Mesendoderm (in vitro differentiated cells): ENCODE results near the gene TELO2.

Experiments used
- DNase-seq: peaks from one replicate; pipeline ENCODE4 v3.0.0; 2013
- H2AK5ac ChIP-seq: 2 replicates; pipeline ENCODE4 v1.6.1; 2013; ENCODE audit warnings: low read length, inconsistent platforms
- H2BK120ac ChIP-seq: 2 replicates; pipeline ENCODE4 v1.6.1; 2013; ENCODE audit warnings: low read depth, mild to moderate bottlenecking, low read length, moderate library complexity, mixed read lengths
- H2BK15ac ChIP-seq: replicated peaks from 2 replicates; pipeline ENCODE4 v1.6.1; 2013; ENCODE audit warnings: low read depth, mild to moderate bottlenecking, moderate library complexity
- H2BK5ac ChIP-seq: 2 replicates; pipeline ENCODE4 v1.6.1; 2013; ENCODE audit warnings: low read length, inconsistent platforms
- H3K18ac ChIP-seq: 2 replicates; pipeline ENCODE4 v1.6.1; 2013; ENCODE audit warnings: mild to moderate bottlenecking, low read length, mixed read lengths
- H3K23ac ChIP-seq: one replicate; pipeline ENCODE4 v1.6.1; 2013; ENCODE audit warnings: low read length
- H3K27ac ChIP-seq: 2 replicates; pipeline ENCODE4 v1.5.1; 2013; ENCODE audit warnings: low read depth, mild to moderate bottlenecking, inconsistent platforms, low read length, moderate library complexity
- H3K27me3 ChIP-seq: 2 replicates; pipeline ENCODE4 v1.6.1; 2013; ENCODE audit warnings: low read length, control low read depth, mild to moderate bottlenecking, inconsistent platforms; ENCODE audit not compliant: insufficient read depth, poor library complexity
- H3K36me3 ChIP-seq: 2 replicates; pipeline ENCODE4 v1.6.1; 2013; ENCODE audit warnings: low read length, inconsistent platforms; ENCODE audit not compliant: control insufficient read depth, insufficient read depth
- H3K4ac ChIP-seq: one replicate; pipeline ENCODE4 v1.6.1; 2013; ENCODE audit warnings: low read depth, mild to moderate bottlenecking, low read length, moderate library complexity
- H3K4me1 ChIP-seq: 2 replicates; pipeline ENCODE4 v1.6.1; 2013; ENCODE audit warnings: low read depth, low read length, inconsistent platforms; ENCODE audit not compliant: control insufficient read depth
- H3K4me2 ChIP-seq: 2 replicates; pipeline ENCODE4 v1.6.1; 2013; ENCODE audit warnings: low read length
- H3K4me3 ChIP-seq: 2 replicates; pipeline ENCODE4 v1.5.1; 2013; ENCODE audit warnings: mild to moderate bottlenecking, low read length
- H3K56ac ChIP-seq: one replicate; pipeline ENCODE4 v1.6.1; 2013; ENCODE audit warnings: low read length
- H3K79me1 ChIP-seq: 2 replicates; pipeline ENCODE4 v1.6.1; 2013; ENCODE audit warnings: low read length, inconsistent platforms
- H3K79me2 ChIP-seq: 2 replicates; pipeline ENCODE4 v1.6.1; 2013; ENCODE audit warnings: mild to moderate bottlenecking, low read length; ENCODE audit not compliant: control insufficient read depth, insufficient read depth
- H3K9ac ChIP-seq: 2 replicates; pipeline ENCODE4 v1.6.1; 2013; ENCODE audit warnings: low read length, inconsistent platforms
- H4K5ac ChIP-seq: one replicate; pipeline ENCODE4 v1.6.1; 2013; ENCODE audit warnings: low read length
- H4K8ac ChIP-seq: one replicate; pipeline ENCODE4 v1.6.1; 2013; ENCODE audit warnings: low read depth, mild to moderate bottlenecking, control low read depth, low read length, moderate library complexity
- WGBS: extraction: QIAGEN DNeasy Blood & Tissue Kit; methylation state at CpG from one replicate; pipeline ENCODE4 v1.1.7; 2013; ENCODE audit warnings: low lambda C conversion rate, missing lambda C conversion rate; ENCODE audit not compliant: insufficient coverage; ENCODE audit errors: extremely low coverage; 5-methylcytosine and 5-hydroxymethylcytosine counted together

TELO2 gene

DNA sequence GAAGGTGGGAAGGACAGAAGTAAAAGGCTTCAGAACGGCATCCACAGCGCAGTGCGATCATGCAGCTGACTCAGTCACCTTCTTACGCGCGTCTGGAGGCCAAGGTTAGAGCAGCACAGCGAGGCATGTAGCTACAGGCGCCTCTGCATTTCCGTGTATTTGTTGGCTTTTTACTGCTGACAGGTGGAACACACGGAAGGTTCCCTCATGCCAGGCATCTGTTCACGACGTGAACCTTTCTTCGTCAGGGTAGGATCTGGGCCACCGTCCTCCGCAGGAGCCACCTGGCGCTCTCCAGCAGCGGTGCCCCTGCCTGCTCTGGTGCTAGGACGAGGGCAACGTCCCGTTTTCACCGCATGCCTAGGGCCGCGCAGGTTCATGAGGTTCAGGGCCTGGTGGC lies 55.6 kb downstream of the TELO2 start:
- no peak overlapping the region for H3K18ac ChIP-seq
- H3K9ac ChIP-seq = no peak overlapping the region
- no peaks in the 10 kb centered on the region for H3K79me1 ChIP-seq
- H4K8ac ChIP-seq = no peak overlapping the region
- H3K4me3 ChIP-seq = no peak overlapping the region
- H3K27ac ChIP-seq = no peak overlapping the region
- DNase-seq = no peak
- H3K23ac ChIP-seq = no peak overlapping the region
- no peak overlapping the region for H3K4ac ChIP-seq
- H3K27me3 ChIP-seq = no peaks in the 10 kb centered on the region
- no peak overlapping the region for H2BK120ac ChIP-seq
- H3K4me1 ChIP-seq = no peaks in the 10 kb centered on the region
- WGBS = no CpG with 5 or more reads among the region's 23 CpGs
- no peak overlapping the region for H3K56ac ChIP-seq
- H3K79me2 ChIP-seq = no peaks in the 10 kb centered on the region
- no peak overlapping the region for H4K5ac ChIP-seq
- H2BK15ac ChIP-seq = no peak overlapping the region
- H3K4me2 ChIP-seq = no peak overlapping the region
- no peak overlapping the region for H2AK5ac ChIP-seq
- no peak overlapping the region for H2BK5ac ChIP-seq
- H3K36me3 ChIP-seq = no peaks in the 10 kb centered on the region

DNA sequence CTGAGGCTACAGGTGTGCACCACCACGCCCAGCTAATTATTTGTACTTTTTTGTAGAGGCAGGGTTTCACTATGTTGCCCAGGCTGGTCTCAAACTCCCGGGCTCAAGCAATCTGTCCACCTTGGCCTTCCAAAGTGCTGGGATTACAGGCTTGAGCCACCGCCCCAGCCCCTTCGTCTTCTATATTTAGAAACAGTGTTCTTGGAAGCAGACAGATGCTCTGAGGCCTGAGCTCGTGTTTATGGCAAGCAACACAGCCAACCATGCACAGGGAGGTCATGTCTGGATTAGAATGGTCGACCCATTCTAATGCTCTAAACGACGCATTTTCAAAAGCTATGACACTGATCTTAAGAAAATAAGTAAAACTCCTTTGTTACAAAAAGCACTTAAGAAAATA lies 56.9 kb downstream of the TELO2 start:
- Histone ChIP-seq H4K8ac (no peak overlapping the region), H2BK15ac (no peak overlapping the region), H3K23ac (no peak overlapping the region), H3K9ac (no peak overlapping the region), H3K79me2 (no peaks in the 10 kb centered on the region), H2AK5ac (no peak overlapping the region), H2BK120ac (no peak overlapping the region), H3K56ac (no peak overlapping the region), H3K4me2 (no peak overlapping the region), H3K79me1 (no peaks in the 10 kb centered on the region), H3K4me1 (no peaks in the 10 kb centered on the region), H3K18ac (no peak overlapping the region), H4K5ac (no peak overlapping the region), H3K4me3 (no peak overlapping the region), H3K27me3 (no peaks in the 10 kb centered on the region), H2BK5ac (no peak overlapping the region), H3K4ac (no peak overlapping the region), H3K36me3 (no peaks in the 10 kb centered on the region), H3K27ac (no peak overlapping the region)
- no peak for DNase-seq
- WGBS = no CpG with 5 or more reads among the region's 8 CpGs

DNA sequence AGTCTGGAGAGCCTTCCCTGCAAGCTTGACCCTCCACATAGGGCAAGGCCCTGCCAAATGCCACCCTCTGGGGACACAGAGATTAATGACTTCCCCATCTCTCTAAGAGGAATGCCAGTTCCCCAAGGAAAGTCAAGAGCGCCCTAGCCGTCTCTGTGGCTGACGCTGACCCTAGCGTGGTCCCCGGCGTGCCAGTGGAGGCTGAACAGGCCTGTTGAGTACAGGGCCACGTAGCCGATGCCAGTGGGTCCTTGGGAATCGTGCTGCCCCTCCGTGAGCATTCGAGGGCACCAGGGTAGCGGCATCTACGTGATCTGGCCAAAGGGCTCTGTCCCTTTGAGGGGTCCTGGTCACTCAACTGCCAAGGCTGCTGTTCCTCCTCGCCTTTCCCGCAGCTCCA lies 57.5 kb downstream of the TELO2 start:
- no peaks in the 10 kb centered on the region for H3K27me3 ChIP-seq
- H3K36me3 ChIP-seq = no peaks in the 10 kb centered on the region
- H3K23ac ChIP-seq = no peak overlapping the region
- H3K56ac ChIP-seq = no peak overlapping the region
- no peak overlapping the region for H2BK120ac ChIP-seq
- no peak overlapping the region for H3K4me2 ChIP-seq
- H3K4me1 ChIP-seq = no peaks in the 10 kb centered on the region
- no peak overlapping the region for H3K9ac ChIP-seq
- no peak overlapping the region for H3K27ac ChIP-seq
- no peaks in the 10 kb centered on the region for H3K79me2 ChIP-seq
- DNase-seq = no peak
- H4K8ac ChIP-seq = no peak overlapping the region
- WGBS = no CpG with 5 or more reads among the region's 15 CpGs
- no peak overlapping the region for H2BK15ac ChIP-seq
- no peak overlapping the region for H2AK5ac ChIP-seq
- H4K5ac ChIP-seq = no peak overlapping the region
- H3K79me1 ChIP-seq = no peaks in the 10 kb centered on the region
- H3K4me3 ChIP-seq = no peak overlapping the region
- no peak overlapping the region for H3K4ac ChIP-seq
- no peak overlapping the region for H2BK5ac ChIP-seq
- no peak overlapping the region for H3K18ac ChIP-seq

DNA sequence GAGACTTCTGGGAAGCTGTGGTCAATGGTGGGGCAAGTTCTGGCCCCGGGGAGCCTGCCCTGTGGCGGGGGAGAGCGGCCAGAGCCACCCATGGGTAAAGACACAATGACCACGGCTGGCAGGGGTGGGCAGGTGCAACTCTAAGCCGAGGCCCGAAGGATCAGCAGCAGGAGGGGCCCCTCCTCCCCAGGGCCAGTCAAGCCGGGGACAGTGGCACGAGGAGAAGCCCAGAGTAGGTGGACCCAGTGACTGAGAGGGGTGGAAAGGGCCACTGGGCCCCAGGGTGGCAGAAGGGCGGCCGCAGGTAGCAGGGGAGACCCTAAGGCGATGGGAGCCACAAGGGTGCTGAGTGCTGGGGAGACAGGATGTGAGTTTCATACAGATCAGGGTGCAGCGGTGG lies 58.0 kb downstream of the TELO2 start:
- H2BK5ac ChIP-seq = no peak overlapping the region
- H4K8ac ChIP-seq = no peak overlapping the region
- H3K23ac ChIP-seq = no peak overlapping the region
- no peak overlapping the region for H3K9ac ChIP-seq
- H3K79me2 ChIP-seq = no peaks in the 10 kb centered on the region
- no peak overlapping the region for H4K5ac ChIP-seq
- no peak overlapping the region for H3K4ac ChIP-seq
- no CpG with 5 or more reads among the region's 12 CpGs for WGBS
- H3K18ac ChIP-seq = no peak overlapping the region
- H2AK5ac ChIP-seq = no peak overlapping the region
- DNase-seq = no peak
- H3K4me3 ChIP-seq = no peak overlapping the region
- no peak overlapping the region for H3K27ac ChIP-seq
- H2BK15ac ChIP-seq = no peak overlapping the region
- H3K56ac ChIP-seq = no peak overlapping the region
- H3K79me1 ChIP-seq = no peaks in the 10 kb centered on the region
- no peak overlapping the region for H2BK120ac ChIP-seq
- no peak overlapping the region for H3K4me2 ChIP-seq
- H3K27me3 ChIP-seq = no peaks in the 10 kb centered on the region
- H3K4me1 ChIP-seq = no peaks in the 10 kb centered on the region
- no peaks in the 10 kb centered on the region for H3K36me3 ChIP-seq

DNA sequence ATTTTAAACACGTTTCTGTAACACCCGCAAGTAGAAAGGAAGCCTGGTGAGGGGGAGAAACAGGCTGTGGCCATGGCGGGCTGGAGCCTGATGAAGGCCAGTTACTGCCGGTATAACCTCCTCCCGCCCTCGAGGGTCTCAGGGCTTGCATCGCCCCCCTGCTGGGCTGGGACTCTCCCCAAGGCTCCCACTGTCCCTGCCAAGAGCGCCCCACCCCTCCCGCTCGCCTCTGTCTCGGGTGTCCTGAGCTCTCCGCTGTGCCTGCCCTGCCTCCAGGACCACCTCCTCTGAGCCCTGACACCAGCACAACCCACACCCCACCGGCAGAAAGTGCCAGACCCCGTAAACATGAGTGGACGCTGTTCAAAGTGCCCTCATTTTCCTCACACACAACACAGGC lies 59.0 kb downstream of the TELO2 start:
- no peak overlapping the region for H4K5ac ChIP-seq
- H3K18ac ChIP-seq = no peak overlapping the region
- H3K27ac ChIP-seq = no peak overlapping the region
- H2BK5ac ChIP-seq = no peak overlapping the region
- no peaks in the 10 kb centered on the region for H3K79me1 ChIP-seq
- H3K4me1 ChIP-seq = no peaks in the 10 kb centered on the region
- no peak overlapping the region for H2AK5ac ChIP-seq
- H3K4ac ChIP-seq = no peak overlapping the region
- H3K9ac ChIP-seq = no peak overlapping the region
- no peak overlapping the region for H3K23ac ChIP-seq
- WGBS = no CpG with 5 or more reads among the region's 15 CpGs
- H3K36me3 ChIP-seq = no peaks in the 10 kb centered on the region
- H3K79me2 ChIP-seq = no peaks in the 10 kb centered on the region
- no peak overlapping the region for H3K56ac ChIP-seq
- H2BK15ac ChIP-seq = no peak overlapping the region
- H3K27me3 ChIP-seq = no peaks in the 10 kb centered on the region
- no peak overlapping the region for H2BK120ac ChIP-seq
- H4K8ac ChIP-seq = no peak overlapping the region
- H3K4me3 ChIP-seq = no peak overlapping the region
- no peak overlapping the region for H3K4me2 ChIP-seq
- no peak for DNase-seq

DNA sequence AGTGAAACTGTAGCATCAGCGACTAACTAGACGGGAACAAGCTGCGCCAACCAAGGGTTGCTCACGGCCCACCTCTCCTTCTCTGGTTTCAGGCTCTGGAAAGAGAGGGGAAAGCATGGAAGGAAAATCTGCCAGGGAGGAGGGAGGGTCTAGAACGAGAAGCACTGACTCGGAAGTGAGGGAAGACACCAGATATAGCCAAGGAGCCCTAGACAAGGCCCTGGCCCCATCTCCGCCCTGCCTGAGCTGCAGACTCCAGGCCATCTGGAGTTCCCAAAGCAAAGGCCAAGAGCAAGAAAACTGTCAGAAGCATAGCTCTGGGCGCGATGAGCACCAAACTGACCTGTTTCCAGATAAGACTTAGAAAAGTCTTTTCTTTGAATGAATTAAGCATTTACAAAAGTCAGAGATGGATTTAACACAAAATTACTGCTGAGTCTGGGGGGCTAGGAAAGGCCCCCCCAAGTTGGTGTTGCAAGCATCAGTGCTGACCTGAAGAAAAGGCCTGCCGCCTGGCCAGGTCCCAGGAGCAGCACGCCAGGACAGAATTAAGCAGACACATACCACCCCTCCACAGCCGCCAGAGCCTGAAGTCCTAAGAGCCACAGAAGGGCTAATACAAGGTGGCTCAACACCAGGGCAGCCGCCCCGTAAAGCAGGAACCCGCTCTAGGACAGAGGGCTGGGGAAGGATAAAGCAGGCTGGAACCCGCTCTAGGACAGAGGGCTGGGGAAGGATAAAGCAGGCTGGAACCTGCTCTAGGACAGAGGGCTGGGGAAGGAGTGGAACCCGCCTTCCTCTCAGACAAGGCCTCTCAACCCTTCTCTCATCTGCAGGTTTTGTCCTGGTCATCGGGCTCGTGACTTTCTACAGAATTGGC lies 61.0 kb downstream of the TELO2 start:
- Histone ChIP-seq H3K18ac (no peak overlapping the region), H3K27me3 (no peaks in the 10 kb centered on the region), H3K4me2 (no peak overlapping the region), H2BK15ac (no peak overlapping the region), H3K56ac (no peak overlapping the region), H4K8ac (no peak overlapping the region), H3K23ac (no peak overlapping the region), H4K5ac (no peak overlapping the region), H3K27ac (no peak overlapping the region), H3K79me2 (no peaks in the 10 kb centered on the region), H3K4me1 (no peaks in the 10 kb centered on the region), H3K4me3 (no peak overlapping the region), H2BK5ac (no peak overlapping the region), H3K9ac (no peak overlapping the region), H3K36me3 (no peaks in the 10 kb centered on the region), H3K4ac (no peak overlapping the region), H3K79me1 (no peaks in the 10 kb centered on the region), H2BK120ac (no peak overlapping the region), H2AK5ac (no peak overlapping the region)
- no CpG with 5 or more reads among the region's 19 CpGs for WGBS
- no peak for DNase-seq
